NCI-H2081 treated with DMSO at 0.1 percent for 48 hours (cell line): ENCODE results near the gene ERICH2.

Experiments used
- DNase-seq: peaks from one replicate; lab custom pipeline; 2025; lab: John Stamatoyannopoulos, UW

Gene ERICH2

DNA sequence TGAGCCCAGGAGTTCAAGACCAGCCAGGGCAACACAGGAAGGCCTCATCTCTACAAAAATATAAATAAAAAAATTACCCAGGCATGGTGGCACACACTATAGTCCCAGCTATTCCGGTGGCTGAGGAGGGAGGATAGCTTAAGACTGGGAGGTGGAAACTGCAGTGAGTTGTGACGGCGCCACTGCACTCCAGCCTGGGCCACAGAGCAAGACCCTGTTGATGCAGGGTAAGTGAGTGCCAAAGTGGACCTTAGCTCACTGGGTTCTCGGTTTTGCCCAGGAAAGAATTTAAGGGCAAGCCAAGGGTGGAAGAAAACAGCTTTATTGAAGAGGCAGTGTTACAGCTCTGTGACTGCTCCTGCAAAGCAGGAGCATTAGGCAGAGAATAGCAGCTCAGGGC, 6.9 kb upstream of the ERICH2 start:
- no peak for DNase-seq

DNA sequence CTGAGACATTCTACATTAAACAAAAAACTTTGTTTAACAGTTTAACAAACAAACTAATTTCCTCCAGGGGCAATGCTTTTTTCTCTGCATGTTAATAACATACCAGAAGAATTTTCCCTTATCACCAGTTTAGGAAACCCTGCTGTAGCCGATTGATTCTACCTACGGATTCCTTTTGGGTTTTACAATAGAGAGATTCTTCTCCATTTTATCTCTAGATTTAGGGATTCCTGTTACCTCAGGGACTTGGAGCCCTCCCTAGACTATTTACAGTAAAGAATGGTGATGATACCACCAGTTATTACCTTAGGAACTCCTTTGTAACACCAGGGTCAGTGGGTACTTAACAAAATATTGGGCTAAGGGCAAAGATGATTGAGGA, 5.3 kb upstream of the ERICH2 start:
- DNase-seq: no peak

DNA sequence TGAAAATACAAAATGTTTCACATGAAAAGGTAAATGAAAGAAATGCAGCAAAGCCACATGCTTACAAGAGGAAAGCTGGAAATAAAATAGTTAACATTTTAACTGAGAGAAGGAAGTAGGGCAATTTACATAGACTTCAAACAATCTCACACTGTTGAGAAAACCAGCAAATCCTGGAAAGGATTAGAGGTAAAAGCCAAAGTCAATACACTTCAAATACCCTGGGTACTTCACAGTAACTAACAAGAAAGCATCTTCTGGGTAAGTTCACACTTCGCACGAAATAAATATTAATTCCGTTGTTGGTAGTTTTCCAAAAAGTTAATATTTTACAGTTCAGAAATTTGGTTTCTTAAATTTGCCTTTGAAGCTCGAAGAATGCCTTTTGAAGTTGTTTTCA, 3.5 kb upstream of the ERICH2 start:
- no peak for DNase-seq

DNA sequence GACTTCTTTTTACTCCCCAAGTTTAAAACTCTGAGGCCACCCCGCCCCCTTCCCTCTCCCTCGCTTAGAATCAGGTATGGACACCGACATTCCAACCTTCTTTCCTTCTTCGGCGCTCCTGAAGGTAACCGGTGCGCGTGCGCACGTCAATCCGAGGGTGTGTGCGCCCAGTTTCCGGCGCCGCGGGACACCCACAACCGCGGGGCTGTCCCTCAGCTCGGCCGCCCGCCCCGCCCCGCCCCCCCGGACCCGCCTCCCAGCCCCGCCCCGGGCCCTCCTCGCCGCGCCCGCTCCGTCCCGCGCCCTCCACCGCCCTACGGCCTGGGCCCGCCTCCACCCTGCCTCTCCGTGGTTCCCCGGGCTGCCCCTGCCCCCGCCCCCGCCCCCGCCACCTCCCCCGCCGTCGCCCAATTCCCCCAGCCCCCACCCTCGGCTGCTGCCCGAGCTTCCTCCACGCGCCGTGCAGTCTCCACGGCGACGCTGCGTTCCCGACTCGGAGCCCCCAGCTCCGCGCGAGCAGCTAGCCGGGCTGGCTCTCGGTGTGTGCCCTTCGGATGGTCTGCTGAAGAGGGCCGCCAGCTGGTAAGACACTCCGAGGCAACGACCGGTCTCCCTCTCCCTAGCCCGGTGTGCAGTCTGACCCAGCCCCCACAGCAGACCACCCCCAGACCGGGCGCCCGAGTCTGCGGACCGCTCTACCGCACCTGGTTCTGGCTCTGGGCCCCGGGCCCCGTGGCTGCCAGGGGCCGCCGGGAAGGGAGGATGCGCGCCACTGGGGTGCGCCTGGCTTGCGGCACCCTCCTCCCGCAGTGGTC, 635 bp downstream of the ERICH2 start:
- peak; percentile 48 for DNase-seq

DNA sequence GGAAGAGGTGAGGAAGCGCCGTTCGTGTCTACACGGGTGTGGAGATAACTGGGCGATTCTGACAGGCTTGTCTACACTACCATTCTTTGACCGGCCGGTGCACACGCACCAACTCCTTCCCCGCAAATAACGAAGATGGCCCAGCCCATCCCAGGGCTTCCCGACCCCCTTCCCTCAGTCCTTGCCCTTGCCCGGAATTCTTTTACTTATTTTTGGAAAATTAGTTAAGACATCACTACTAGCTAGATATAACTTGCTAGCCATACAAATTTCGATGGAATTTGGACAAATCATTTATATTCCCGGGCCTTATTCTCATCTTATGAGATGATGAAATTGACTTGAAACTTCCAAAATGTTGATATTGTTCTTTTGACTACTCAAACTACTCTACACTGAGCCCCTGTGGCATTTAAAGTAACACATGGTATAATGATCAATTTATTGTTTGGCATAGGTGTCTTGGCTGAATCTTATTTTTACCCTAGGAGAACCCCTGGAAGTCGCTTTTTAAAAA, 1.3 kb downstream of the ERICH2 start:
- DNase-seq: no peak

DNA sequence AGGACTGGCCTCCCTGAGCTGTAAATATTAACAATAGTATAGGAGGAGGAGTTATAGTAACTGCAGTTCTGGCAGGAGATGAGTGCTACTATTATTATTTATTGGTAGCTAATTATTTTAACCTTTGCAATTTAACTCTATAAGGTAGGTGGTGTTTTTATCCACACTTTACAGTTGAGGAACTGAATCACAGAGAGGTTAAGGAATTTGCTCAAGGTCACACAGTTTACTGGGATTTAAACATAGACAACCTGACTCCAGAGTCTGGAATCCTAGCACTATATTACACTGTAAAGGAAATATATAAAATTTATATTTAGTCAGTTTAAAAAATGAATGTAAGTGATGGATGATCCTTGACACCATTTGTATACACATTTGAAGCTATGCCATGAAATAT, 2.1 kb downstream of the ERICH2 start:
- DNase-seq: no peak

DNA sequence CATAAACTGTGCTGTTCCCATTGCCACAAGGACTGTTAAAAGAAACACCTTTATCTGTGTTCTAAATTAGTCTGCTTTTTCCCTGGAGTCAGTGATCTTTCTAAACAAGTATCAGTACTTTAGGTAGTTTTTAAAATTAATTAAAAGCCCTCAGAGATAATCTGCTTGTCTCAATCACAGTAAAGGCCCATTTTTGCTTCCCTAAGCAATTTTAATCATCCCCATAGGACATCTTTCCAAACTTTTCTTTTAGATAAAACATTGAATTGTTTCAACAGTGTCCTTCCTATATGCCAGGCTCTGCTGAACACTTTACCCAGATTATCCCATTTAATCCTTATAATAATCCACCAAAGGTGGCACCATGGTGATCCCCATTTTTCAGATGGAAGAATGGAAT, 3.9 kb downstream of the ERICH2 start:
- no peak for DNase-seq

DNA sequence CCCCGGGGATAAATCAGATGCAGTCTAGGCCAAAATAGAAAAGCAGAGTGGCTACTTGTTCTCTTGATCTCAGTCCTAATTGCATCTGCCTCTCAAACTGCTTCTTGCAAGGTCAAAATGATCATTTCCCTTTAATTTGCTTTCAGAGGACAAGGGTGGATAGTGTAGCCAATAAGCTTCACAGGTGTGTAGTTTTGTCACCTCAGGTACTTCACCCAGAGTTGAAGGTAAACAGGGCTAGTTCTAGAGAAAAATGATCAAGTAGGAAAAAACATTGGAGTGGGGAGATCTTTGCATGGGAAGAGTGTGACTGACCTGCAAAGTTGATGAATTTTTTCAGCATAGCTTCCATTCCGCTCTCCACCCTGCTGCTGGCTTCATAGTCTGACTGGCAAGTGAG, 8.7 kb downstream of the ERICH2 start:
- DNase-seq: no peak

DNA sequence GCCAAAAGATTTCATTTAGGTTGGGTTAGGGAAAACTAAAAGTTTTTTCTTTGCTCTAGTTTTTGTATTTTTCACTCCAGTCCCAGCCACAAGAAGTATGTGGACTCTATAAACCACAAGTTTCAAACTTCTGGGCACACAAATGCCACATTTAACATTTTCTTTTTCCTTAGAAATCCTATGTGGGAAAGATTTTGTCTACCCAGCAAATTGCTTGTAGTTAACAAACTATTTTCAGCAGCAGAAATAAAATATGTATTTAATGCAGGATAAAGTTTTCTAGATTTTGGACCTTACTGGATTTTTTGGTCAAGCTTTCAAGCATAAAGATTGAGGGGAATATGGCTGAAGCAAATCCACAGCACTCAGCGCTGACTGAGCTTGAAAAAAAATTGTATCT, 9.1 kb downstream of the ERICH2 start:
- DNase-seq: no peak

DNA sequence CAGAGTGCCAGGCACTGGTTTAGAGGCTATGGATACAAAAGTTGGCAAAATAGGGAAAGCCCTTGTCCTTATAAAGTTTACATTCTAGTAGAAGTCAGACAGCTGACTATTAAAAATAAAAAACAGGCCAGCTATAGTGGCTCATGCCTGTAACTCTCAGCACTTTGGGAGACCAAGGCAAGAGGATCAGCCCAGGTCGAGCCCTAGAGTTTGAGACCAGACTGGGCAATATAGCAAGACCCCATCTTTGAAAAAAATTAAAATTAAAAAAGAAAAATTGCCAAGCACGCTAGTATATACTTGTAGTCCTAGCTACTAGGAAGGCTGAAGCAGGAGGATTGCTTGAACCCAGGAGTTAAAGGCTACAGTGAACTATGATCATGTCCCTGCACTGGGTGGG, 12.5 kb downstream of the ERICH2 start:
- DNase-seq: no peak

DNA sequence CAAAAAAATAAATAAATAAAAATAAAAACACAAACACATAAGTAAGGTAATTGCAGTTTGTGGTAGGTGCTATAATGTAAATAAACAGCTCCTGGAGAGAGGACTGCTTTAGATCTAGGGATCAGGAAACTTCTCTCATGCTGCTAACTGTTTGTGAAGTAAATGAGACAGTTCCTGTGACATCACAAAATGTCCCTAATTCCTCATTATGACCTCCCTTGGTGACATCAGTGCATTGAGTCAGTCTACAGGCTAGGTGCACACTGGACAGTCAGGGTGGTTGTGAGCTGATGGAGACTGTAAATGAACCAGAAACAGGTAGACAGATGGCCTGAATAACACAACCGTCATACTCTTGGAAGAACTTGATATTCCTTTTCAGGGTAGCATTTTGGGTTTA, 13.4 kb downstream of the ERICH2 start:
- DNase-seq: no peak

DNA sequence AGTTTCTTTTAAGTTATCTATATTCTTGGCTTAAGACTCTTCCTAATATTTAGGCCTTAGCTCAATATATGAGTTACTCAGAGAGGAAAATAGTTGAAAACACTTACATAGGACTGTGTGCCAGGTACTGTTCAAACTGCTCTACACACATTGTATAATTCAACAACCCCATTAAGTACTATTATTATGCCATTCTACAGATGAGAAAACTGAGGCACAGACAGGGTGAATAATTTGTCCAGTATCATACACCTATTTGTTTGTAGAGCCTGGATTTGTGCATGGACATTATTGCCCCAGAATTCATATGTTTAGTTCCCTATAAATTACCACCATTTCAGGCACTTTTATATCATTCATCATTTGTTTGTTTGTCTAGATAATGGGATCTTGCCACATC, 28.8 kb downstream of the ERICH2 start:
- DNase-seq: no peak

DNA sequence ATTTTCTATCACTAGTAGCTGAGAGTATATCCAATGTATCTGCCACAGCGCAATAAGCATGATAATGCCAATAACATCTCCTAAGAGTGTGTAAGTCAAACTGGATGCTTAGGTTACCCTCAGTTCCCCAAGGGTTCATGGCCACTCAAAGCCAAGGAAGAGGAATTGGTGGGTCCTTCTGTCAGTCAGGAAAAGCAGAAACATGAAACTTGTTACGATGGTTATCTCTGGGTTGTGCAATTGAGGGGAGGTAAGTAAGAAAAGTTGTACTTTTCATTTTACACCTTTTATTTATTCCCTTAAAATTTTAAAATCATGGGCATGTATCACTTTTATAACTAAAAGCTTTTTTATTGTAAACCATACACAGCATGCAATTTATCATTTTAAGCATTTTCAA, 36.4 kb downstream of the ERICH2 start:
- DNase-seq: no peak

DNA sequence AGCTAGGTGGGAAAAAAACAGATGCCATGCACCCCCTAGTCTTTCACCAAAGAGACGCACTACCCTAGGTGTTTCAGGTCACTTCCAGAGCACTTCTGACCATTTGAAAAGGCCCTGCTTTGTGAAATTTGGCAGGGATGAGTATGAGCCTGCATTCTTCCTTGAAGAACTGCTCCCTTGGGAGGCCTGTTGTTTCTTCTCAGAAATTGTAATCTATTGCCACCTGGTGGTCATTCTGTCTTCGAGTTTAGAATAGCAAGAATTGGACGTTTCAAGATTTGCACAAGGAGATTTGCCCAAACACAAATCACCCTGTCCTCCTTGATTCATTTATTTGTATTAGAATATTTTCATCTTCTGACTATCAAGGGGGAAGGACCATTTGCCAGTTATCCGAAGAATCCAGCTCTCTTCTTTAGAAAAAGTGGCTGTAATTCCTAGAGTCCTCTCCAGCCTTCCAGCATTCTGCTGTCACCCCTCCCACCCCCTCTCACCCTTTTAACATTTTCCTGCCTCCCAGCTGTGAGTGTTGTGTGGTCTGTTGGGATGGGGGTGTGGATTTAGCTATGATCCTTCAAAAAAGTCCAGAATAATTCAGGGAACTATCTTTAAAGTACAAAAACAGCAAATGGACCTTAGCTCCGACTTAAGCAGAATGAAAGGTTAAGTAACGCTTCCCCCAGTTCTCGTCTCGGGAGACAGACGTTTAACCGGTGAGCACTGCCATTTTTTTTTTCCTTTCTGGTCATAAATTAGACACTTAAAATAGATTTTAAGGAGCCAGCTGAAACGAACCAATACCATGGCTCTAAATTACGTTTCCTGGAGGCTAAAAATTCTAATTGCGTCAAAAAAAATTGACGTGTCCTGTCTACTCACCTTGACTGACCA, 42.8 kb downstream of the ERICH2 start:
- DNase-seq: peak; percentile 61

DNA sequence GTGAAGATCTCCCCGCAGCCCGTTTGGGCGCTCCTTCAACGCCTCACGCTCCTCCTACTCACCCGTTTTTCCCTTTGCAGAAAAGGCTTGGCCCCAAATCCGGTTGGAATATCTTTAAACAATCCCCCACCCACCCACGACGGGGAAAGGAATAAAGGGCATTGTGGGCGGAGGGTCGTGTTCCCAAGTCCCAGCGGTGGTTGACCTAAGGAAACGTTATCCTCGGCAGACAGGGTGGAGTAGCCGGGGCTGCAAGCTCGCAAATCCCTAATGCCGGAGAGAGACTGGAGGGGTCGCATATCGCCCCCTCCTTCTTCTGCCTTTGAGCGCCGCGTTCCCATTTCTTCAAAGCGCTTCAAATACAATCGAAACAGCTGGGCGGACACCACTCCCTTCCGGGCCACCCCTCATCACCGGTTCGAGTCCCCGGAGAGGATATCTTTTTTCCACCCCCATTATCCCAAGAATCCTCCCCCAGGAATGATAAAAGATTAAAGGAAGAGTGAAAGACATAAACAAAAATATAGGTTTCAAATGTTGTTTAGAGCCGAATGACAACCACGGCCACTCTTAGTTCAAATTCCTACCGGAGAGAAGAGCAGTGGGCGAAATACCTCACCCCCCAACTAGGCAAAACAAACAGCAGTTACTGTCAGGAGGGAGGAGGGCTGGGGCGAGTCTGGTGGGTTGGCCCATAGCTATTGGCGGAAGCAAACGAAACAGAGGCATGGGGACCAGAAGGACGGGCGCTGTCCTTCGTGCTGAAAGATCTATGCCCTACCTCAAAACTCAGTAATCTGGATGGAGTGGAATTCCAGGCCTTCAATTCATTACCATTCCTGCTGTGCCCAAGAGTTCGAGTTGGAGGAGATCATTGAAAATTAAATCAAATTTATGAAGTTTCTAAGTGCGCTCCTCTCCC, 43.7 kb downstream of the ERICH2 start:
- DNase-seq: no peak

DNA sequence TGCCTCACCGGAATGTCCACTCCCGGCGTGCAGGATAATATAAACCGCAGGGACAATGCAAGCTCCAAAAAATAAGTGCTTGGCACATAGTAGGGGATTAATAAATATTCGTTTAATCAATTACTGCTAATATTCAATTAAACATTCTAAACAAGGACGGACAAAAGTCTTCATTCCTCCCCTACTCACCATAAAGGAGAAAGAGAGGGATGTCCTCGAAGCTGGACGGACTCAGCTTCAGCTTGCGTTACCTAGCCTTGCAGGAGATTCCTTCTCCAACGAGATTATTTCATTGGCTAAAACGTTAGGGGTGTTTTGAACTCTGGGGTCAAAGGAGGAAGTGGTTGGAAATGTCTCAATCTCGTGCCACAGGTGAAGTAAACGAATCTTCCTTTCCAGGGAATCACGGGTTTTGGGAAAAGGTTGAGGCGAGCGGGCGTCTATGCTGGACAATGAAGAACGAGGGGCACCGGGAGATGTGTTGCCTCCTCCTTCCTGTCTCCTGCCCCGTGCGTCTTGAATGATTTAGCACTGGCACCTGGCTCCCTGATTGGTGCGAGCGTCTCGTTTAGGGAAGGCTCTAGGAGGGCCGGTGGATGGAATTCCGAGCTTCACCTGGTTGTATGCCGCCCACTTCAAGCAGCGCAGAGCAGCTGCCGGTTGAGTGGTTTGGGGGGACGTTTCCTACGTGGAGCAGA, 44.5 kb downstream of the ERICH2 start:
- peak; percentile 28 for DNase-seq

DNA sequence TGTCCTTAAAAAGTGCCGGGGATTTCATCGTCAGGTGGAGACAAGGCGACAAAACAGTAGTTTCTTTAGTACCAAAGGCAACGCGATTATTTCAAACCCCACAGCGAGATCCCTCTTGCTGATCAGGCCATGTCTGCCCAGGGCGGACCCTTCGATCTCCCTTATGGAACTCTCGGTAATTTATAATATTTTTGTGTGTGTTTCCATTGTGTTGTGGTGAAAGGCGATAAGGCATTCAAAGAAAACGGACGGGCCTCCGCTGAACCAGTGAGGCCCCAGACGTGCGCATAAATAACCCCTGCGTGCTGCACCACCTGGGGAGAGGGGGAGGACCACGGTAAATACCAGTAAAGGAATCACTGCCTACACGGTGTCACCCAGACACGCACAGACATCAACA, 45.1 kb downstream of the ERICH2 start:
- DNase-seq: no peak

DNA sequence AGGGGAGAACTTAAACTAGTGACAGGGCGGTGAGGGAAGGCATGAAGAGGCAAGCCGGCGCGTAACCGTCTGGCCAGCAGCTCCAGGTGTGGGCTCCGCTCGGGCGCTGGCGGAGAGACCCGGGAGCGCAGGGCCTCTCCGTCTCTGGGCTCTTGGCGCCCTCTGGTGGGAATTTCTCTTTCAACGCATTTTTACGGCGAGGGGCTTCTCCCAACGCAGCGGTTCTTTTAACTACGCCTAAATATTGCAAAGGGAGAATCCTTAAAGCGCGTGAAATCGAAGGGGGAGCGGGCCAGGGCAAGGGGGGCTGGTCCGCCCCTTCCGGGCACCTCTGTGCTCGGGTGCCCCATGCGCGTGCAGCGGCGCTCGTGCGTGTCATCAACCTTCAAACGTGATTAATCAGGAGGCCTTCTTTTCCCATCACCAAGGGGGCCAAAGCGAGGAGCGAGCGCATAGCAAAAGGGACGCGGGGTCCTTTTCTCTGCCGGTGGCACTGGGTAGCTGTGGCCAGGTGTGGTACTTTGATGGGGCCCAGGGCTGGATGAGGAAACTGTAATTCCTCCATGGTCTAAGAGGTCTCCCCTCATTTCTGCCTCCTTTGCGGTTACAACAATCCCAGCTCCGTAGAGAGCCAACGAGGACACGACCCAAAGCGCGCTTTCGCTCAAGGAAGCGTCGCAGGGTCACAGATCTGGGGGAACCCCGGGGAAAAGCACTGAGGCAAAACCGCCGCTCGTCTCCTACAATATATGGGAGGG, 45.7 kb downstream of the ERICH2 start:
- DNase-seq: peak; percentile 45

DNA sequence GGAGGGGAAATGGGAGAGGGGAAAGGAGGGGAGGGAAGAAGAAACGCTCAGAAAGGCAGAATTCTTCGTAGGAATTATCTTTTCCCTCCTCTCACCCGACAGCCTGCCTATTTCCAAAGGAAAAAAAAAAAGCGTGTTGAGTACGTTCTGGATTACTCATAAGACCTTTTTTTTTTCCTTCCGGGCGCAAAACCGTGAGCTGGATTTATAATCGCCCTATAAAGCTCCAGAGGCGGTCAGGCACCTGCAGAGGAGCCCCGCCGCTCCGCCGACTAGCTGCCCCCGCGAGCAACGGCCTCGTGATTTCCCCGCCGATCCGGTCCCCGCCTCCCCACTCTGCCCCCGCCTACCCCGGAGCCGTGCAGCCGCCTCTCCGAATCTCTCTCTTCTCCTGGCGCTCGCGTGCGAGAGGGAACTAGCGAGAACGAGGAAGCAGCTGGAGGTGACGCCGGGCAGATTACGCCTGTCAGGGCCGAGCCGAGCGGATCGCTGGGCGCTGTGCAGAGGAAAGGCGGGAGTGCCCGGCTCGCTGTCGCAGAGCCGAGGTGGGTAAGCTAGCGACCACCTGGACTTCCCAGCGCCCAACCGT, 46.4 kb downstream of the ERICH2 start, which contains the start of gene GAD1:
Gene GAD1 (plus strand): TSS at position 384 of the 589 bp plus-strand sequence. CDS start 1,705 bp downstream, outside the sequence.
- DNase-seq: peak; percentile 62
